ENCODE measurements around the gene STXBP1.

Gene STXBP1

GRCh38 chr9:127611899-127612790, at the start of gene STXBP1:
TSS of gene STXBP1 (plus strand) at chr9:127612277. CDS start at chr9:127612404, 127 bp downstream.
- peak within 1 kb of the TSS; percentile 83 for H3K4me3 ChIP-seq (ENCODE audit: low read depth, low read length)
- peak; percentile 81 for DNase-seq (ENCODE audit: low read depth)
- TF ChIP-seq CTCF (conservative IDR thresholded peaks at IDR 0.05; ENCODE audit: low read depth, low read length) = peak; percentile 33

GRCh38 chr9:127562279-127562796, 49.7 kb upstream of the STXBP1 start:
- no peak for TF ChIP-seq CTCF (conservative IDR thresholded peaks at IDR 0.05; ENCODE audit: low read depth, low read length)
- DNase-seq (ENCODE audit: low read depth) = no peak
- H3K4me3 ChIP-seq (ENCODE audit: low read depth, low read length) = no peak overlapping the region

- TF ChIP-seq CTCF (conservative IDR thresholded peaks at IDR 0.05; ENCODE audit: low read depth, low read length) = no peak
- no peak overlapping the region for H3K4me3 ChIP-seq (ENCODE audit: low read depth, low read length)
- peak; percentile 61 for DNase-seq (ENCODE audit: low read depth)
These were observed 49.2 kb upstream of the STXBP1 start for GRCh38 chr9:127562841-127563401.

- no peak for TF ChIP-seq CTCF (conservative IDR thresholded peaks at IDR 0.05; ENCODE audit: low read depth, low read length)
- H3K4me3 ChIP-seq (ENCODE audit: low read depth, low read length) = no peak overlapping the region
- no peak for DNase-seq (ENCODE audit: low read depth)
These were observed 48.5 kb upstream of the STXBP1 start for GRCh38 chr9:127563579-127563978.

GRCh38 chr9:127565231-127565630, 46.8 kb upstream of the STXBP1 start:
- no peak for DNase-seq (ENCODE audit: low read depth)
- no peak for TF ChIP-seq CTCF (conservative IDR thresholded peaks at IDR 0.05; ENCODE audit: low read depth, low read length)
- no peak overlapping the region for H3K4me3 ChIP-seq (ENCODE audit: low read depth, low read length)

GRCh38 chr9:127566351-127567001, 45.6 kb upstream of the STXBP1 start:
- no peak for TF ChIP-seq CTCF (conservative IDR thresholded peaks at IDR 0.05; ENCODE audit: low read depth, low read length)
- no peak for DNase-seq (ENCODE audit: low read depth)
- H3K4me3 ChIP-seq (ENCODE audit: low read depth, low read length) = peak overlapping the region; percentile 88
